Cardiac muscle cell (in vitro differentiated cells and primary cell): ENCODE results near the gene RIC3. TPM values are rescaled to one million over a fixed set of nuclear protein-coding genes. Genes with fewer than 3 reads are reported as not detected.

Source experiments
- DNase-seq, 2 donors: peaks; one replicate each; pipeline versions ENCODE4 v3.0.0 to v3.0.0-alpha.2; 2010 to 2017; ENCODE audit warnings: low read depth in 1 of 2, low spot score in 1 of 2
- H3K27ac ChIP-seq: fragments of 200-600 bp; sonication (generic); 2 replicates; pipeline ENCODE4 v1.5.1; 2016
- H3K27me3 ChIP-seq: fragments of 200-600 bp; sonication (generic); 2 replicates; pipeline ENCODE4 v1.6.0; 2016; ENCODE audit warnings: control low read depth
- H3K36me3 ChIP-seq: fragments of 200-600 bp; sonication (generic); 2 replicates; pipeline ENCODE4 v1.5.1; 2016; ENCODE audit warnings: control low read depth
- H3K4me1 ChIP-seq: fragments of 200-600 bp; sonication (generic); 2 replicates; pipeline ENCODE4 v1.8.1; 2017; ENCODE audit warnings: low read depth, mild to moderate bottlenecking, mixed run types
- H3K4me3 ChIP-seq: fragments of 200-600 bp; sonication (generic); 2 replicates; pipeline ENCODE4 v1.5.1; 2016; ENCODE audit warnings: mild to moderate bottlenecking
- H3K9me3 ChIP-seq: fragments of 200-600 bp; sonication (generic); 2 replicates; pipeline ENCODE4 v1.5.1; 2017; ENCODE audit warnings: low read depth, mild to moderate bottlenecking, control low read depth
- polyA plus RNA-seq: library from polyadenylated mRNA; unstranded; fragments of >200 nt; fragmentation: Nextera tagmentation; extraction: Ambion mirVana; gene quantifications from 2 replicates; pipeline ENCODE4 v1.2.1, GENCODE V29; 2016
- total RNA-seq: library from RNA; depleted of rRNA; stranded (reverse); fragments of >200 nt; gene quantifications from 2 replicates; pipeline ENCODE4 v1.2.3, GENCODE V29; 2016
- TF ChIP-seq, protein P1 (sequence below): IDR thresholded peaks from 2 replicates; pipeline ENCODE4 v1.5.1; 2012; ENCODE audit warnings: low read depth, mild to moderate bottlenecking, low read length

RIC3 gene
- total and polyA plus RNA-seq, 2 experiments from 2014 or later, result 14.3 to 22.1 TPM

- no peak overlapping the region for H3K4me3 ChIP-seq
- peaks cover 5% of the 10 kb centered on the region for H3K36me3 ChIP-seq
- no peaks in the 10 kb centered on the region for H3K27me3 ChIP-seq
- H3K9me3 ChIP-seq, result no peaks in the 10 kb centered on the region
- no peaks in the 10 kb centered on the region for H3K4me1 ChIP-seq
- no peak for DNase-seq
- TF ChIP-seq, protein P1, sequence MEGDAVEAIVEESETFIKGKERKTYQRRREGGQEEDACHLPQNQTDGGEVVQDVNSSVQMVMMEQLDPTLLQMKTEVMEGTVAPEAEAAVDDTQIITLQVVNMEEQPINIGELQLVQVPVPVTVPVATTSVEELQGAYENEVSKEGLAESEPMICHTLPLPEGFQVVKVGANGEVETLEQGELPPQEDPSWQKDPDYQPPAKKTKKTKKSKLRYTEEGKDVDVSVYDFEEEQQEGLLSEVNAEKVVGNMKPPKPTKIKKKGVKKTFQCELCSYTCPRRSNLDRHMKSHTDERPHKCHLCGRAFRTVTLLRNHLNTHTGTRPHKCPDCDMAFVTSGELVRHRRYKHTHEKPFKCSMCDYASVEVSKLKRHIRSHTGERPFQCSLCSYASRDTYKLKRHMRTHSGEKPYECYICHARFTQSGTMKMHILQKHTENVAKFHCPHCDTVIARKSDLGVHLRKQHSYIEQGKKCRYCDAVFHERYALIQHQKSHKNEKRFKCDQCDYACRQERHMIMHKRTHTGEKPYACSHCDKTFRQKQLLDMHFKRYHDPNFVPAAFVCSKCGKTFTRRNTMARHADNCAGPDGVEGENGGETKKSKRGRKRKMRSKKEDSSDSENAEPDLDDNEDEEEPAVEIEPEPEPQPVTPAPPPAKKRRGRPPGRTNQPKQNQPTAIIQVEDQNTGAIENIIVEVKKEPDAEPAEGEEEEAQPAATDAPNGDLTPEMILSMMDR, result no peak
- H3K27ac ChIP-seq, result no peak overlapping the region
Measured at GRCh38 chr11:8097062-8097461, 71.8 kb downstream of the RIC3 start.

GRCh38 chr11:8096575-8096974, 72.2 kb downstream of the RIC3 start:
- DNase-seq, result no peak
- no peak overlapping the region for H3K27ac ChIP-seq
- H3K4me1 ChIP-seq, result no peaks in the 10 kb centered on the region
- H3K9me3 ChIP-seq, result no peaks in the 10 kb centered on the region
- no peaks in the 10 kb centered on the region for H3K27me3 ChIP-seq
- H3K36me3 ChIP-seq, result peaks cover 5% of the 10 kb centered on the region
- TF ChIP-seq, protein P1, result no peak
- no peak overlapping the region for H3K4me3 ChIP-seq

DNA sequence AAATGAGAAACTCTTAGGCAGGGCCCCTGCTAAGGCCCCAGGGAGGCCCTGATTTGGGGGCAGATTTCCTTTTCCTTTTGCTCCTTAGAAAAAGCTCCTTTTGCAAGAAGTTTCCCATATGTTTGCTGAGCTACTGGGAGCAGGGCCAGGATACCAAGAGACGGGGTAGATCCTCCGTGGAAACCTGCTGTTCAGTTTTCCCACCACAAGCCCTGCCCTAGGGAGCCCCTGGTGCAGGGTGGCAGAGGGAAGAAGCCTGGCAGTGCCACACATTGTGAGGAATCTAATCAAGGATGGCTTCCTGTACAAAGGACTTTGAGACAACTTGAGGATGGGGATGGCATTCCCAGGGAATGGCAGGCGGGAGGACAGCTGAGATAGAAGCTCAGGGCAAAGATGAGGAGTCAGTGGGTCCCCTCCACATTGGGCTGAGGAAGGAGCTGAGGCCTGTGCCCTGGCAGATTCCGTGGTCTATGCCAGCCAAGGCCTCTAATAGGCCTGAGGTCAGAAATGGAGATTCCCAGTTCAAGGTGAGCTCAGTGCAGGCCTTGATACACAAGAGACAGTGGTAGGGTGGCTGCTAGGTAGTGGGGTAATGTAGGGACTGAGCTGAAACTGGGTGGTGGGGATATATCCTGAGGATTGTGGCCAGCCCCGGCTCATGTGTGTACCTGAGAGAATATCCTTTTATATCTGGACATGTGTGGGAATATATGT, 72.9 kb downstream of the RIC3 start:
- no peak for DNase-seq
- H3K9me3 ChIP-seq, result no peaks in the 10 kb centered on the region
- H3K27ac ChIP-seq, result no peak overlapping the region
- H3K27me3 ChIP-seq, result no peaks in the 10 kb centered on the region
- TF ChIP-seq, protein P1, result no peak
- H3K4me1 ChIP-seq, result no peaks in the 10 kb centered on the region
- H3K4me3 ChIP-seq, result no peak overlapping the region
- peaks cover 5% of the 10 kb centered on the region for H3K36me3 ChIP-seq

DNA sequence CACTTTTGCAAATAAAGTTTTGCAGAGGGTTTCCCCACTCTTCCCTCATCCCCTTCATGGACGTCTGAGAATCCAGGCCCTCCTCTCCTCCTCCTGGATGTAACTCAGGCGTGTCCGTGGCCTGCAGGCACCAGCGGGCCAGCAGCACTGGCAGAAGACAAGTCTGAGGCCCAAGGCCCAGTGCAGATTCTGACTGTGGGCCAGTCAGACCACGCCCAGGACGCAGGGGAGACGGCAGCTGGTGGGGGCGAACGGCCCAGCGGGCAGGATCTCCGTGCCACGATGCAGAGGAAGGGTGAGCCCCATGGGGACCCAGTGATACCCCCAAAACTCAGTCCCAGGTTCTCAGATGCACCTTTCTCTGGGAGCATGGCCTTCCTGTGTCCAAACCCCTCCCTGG, 73.5 kb downstream of the RIC3 start:
- H3K27me3 ChIP-seq, result no peaks in the 10 kb centered on the region
- H3K36me3 ChIP-seq, result peaks cover 5% of the 10 kb centered on the region
- H3K27ac ChIP-seq, result no peak overlapping the region
- TF ChIP-seq, protein P1, result no peak
- H3K4me1 ChIP-seq, result no peaks in the 10 kb centered on the region
- no peak overlapping the region for H3K4me3 ChIP-seq
- no peaks in the 10 kb centered on the region for H3K9me3 ChIP-seq
- DNase-seq, result no peak

DNA sequence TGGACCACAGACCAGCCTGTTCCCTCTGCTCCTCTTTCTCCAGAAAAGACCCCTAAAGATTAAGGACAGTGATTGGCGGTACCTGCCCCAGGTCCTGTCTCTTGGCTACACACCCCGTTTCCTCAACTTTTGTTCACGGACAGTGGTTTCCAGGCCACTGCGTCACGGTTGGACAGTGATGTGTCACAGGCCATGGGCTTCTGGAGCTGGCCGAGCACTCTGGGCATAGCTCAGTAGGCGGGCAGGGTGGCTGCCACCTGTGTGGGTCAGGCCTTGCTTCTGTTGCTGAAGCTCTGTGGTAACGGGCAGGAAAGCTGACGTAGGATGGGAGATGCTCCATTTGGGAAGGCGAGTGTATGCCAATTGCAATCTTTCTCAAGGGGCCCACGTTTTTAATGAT, 74.2 kb downstream of the RIC3 start:
- Histone ChIP-seq H3K9me3 (no peaks in the 10 kb centered on the region), H3K27ac (no peak overlapping the region), H3K36me3 (peaks cover 5% of the 10 kb centered on the region), H3K27me3 (no peaks in the 10 kb centered on the region), H3K4me1 (no peaks in the 10 kb centered on the region), H3K4me3 (no peak overlapping the region)
- no peak for DNase-seq
- TF ChIP-seq, protein P1, result no peak
